Panc1 (cell line): ENCODE results near the gene NPPB. TPM values are rescaled to one million over a fixed set of nuclear protein-coding genes. Genes with fewer than 3 reads are reported as not detected.

Experiments used
- ATAC-seq: fragments of 200-7000 bp; cut with Tn5 transposase; 2 replicates; pipeline ENCODE4 v1.9.1; 2020; ENCODE audit warnings: mild to moderate bottlenecking, moderate library complexity
- BruUV-seq: library from RNA; stranded (reverse); fragments of 400-500 nt; replicated peaks from 2 replicates; lab custom pipeline; 2021; lab: Mats Ljungman, UMichigan
- CTCF ChIA-PET: fragments of 300-600 bp; sonication (Branson Sonifier 250); formaldehyde crosslinking; loops from one replicate; lab custom pipeline; 2022; ENCODE audit warnings: antibody characterized with exemption; lab: Charles Lee
- POLR2A ChIA-PET: fragments of 300-600 bp; sonication (Branson Sonifier 250); formaldehyde crosslinking; loops from one replicate; lab custom pipeline; 2022; ENCODE audit warnings: antibody characterized with exemption; lab: Charles Lee
- DNase-seq: peaks from one replicate; pipeline ENCODE4 v3.0.0-alpha.2; 2010; ENCODE audit warnings: low read depth, low spot score
- H3K27ac ChIP-seq: 2 replicates; pipeline ENCODE4 v1.5.1; 2011; ENCODE audit warnings: mild to moderate bottlenecking, low read length, inconsistent platforms
- H3K27me3 ChIP-seq: fragments of 200-500 bp; sonication (Bioruptor generic); 2 replicates; pipeline ENCODE4 v1.6.0; 2014; ENCODE audit warnings: low read length, inconsistent platforms; ENCODE audit not compliant: control insufficient read depth, insufficient read depth
- H3K36me3 ChIP-seq: fragments of 200-500 bp; sonication (Bioruptor generic); 2 replicates; pipeline ENCODE4 v1.5.1; 2014; ENCODE audit warnings: inconsistent platforms, mild to moderate bottlenecking, low read length, moderate library complexity; ENCODE audit not compliant: control insufficient read depth, insufficient read depth
- H3K4me1 ChIP-seq: 2 replicates; pipeline ENCODE4 v1.5.1; 2011; ENCODE audit warnings: inconsistent platforms, mild to moderate bottlenecking, low read length, moderate library complexity; ENCODE audit not compliant: control insufficient read depth, insufficient read depth
- H3K4me3 ChIP-seq, 2 experiments: 2 replicates each; pipeline ENCODE4 v1.5.1; 2011 to 2012; ENCODE audit warnings: low read depth in 2 of 2, low read length in 2 of 2, mild to moderate bottlenecking in 2 of 2, inconsistent platforms in 1 of 2, moderate library complexity in 1 of 2
- H3K9me3 ChIP-seq: fragments of 200-500 bp; sonication (Bioruptor generic); 2 replicates; pipeline ENCODE4 v1.5.1; 2014; ENCODE audit warnings: low read depth, mild to moderate bottlenecking, inconsistent platforms, low read length, moderate library complexity; ENCODE audit not compliant: control insufficient read depth, insufficient read depth
- POLR2AphosphoS5 ChIP-seq: IDR thresholded peaks from 2 replicates; pipeline ENCODE4 v1.6.1; 2012; ENCODE audit warnings: mild to moderate bottlenecking, low read depth, low read length, moderate library complexity
- SIN3A ChIP-seq: IDR thresholded peaks from 2 replicates; pipeline ENCODE4 v1.6.1; 2012; ENCODE audit warnings: low read depth, mild to moderate bottlenecking, low read length, moderate library complexity, borderline replicate concordance; ENCODE audit not compliant: insufficient read depth
- TCF7L2 ChIP-seq: IDR thresholded peaks from 2 replicates; pipeline ENCODE4 v1.6.1; 2011; ENCODE audit warnings: mild to moderate bottlenecking, low read depth, low read length, inconsistent platforms
- in situ Hi-C: cut with HindIII; loops from 2 replicates; pipeline ENCODE4 v1.10.0; 2016; ENCODE audit warnings: low sequenced_read_pairs, low pct_unique_long_range_greater_than_20kb
- intact Hi-C: fragments of 100-400 bp; cut with micrococcal nuclease; formaldehyde crosslinking; loops from one replicate; pipeline ENCODE4 v1.10.0; 2022; ENCODE audit not compliant: unreplicated experiment
- total RNA-seq: library from RNA; stranded (reverse); gene quantifications from one replicate; pipeline ENCODE4 v1.2.1, GENCODE V29; 2021; ENCODE audit not compliant: unreplicated experiment
- TF ChIP-seq, protein P1 (sequence below): fragments of 450-650 bp; IDR thresholded peaks from 2 replicates; pipeline ENCODE4 v1.5.1; 2017; ENCODE audit warnings: mild to moderate bottlenecking
- TF ChIP-seq, protein P2 (sequence below), 2 experiments: IDR thresholded peaks; 2 replicates each; pipeline ENCODE4 v1.6.1; 2011 to 2012; ENCODE audit warnings: low read depth in 2 of 2, control low read depth in 1 of 2, low read length in 1 of 2, mild to moderate bottlenecking in 1 of 2, moderate library complexity in 1 of 2; ENCODE audit not compliant: insufficient read depth in 1 of 2

The NPPB gene
- total RNA-seq, 1 experiment from 2014 or later: not detected

DNA sequence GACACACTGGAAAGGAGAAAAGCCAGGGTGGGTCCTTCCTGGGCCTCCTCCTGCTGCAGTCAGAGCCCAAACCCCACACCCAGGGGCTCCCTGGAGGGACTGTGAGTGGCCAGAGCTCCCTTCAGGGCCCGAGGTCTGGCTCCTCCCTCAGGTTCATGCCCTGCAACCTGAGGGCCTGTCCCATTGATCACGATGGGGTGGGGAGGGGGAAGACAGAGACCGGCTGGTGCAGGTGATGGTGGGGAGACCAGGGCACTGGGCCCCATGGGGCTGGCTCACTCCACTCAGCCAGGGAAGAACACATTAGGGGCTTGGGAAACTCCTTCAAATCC lies 30.1 kb upstream of the NPPB start:
- CTCF ChIA-PET: no interaction called here

DNA sequence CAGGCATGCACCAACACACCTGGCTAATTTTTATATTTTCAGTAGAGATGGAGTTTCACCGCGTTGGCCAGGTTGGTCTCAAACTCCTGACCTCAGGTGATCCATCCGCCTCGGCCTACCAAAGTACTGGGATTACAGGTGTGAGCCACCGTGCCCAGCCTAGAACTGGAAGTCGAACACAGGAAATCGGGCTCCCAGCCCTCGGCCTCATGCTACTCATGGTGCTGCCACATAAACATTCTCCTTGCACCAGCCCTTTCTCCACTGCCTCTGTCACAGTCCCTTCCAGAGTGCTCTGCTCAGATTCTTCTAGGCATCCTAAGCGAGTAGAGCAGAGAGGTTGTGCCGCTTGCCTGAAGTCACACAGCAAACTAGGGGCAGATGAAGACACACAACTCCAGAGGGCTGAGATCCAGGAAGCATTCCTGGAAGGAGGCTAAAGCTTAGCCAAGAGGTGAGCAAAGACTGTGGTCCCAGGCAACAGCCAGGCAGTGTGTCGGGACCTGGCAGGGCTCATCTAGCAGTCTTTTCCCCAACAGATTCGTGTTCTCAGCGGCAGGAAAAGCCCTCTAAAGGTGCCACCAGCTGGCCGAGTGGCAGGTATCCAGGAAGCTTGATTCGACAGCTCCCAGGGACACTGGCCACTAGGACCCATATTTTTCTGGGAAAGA lies 29.6 kb upstream of the NPPB start:
- in situ Hi-C loops (no loop called here), intact Hi-C loops (no loop called here)
- BruUV-seq: no TSS peak
- ChIA-PET CTCF (no interaction called here), POLR2A (interaction anchor here (0.7 to 1.1 kb wide), 2 partner anchors 20 to 21 kb away, joined by 6 to 7 read pairs; no protein-coding TSS in a partner anchor)
- H3K36me3 ChIP-seq: no peaks in the 10 kb centered on the region
- no peak overlapping the region for H3K4me3 ChIP-seq
- DNase-seq (no peak), ATAC-seq (no peak)
- no peaks in the 10 kb centered on the region for H3K4me1 ChIP-seq
- no peak overlapping the region for H3K27ac ChIP-seq
- H3K27me3 ChIP-seq: no peaks in the 10 kb centered on the region
- no peaks in the 10 kb centered on the region for H3K9me3 ChIP-seq
- TF ChIP-seq POLR2AphosphoS5 (no peak), TCF7L2 (no peak), SIN3A (no peak)
- TF ChIP-seq, protein P1, sequence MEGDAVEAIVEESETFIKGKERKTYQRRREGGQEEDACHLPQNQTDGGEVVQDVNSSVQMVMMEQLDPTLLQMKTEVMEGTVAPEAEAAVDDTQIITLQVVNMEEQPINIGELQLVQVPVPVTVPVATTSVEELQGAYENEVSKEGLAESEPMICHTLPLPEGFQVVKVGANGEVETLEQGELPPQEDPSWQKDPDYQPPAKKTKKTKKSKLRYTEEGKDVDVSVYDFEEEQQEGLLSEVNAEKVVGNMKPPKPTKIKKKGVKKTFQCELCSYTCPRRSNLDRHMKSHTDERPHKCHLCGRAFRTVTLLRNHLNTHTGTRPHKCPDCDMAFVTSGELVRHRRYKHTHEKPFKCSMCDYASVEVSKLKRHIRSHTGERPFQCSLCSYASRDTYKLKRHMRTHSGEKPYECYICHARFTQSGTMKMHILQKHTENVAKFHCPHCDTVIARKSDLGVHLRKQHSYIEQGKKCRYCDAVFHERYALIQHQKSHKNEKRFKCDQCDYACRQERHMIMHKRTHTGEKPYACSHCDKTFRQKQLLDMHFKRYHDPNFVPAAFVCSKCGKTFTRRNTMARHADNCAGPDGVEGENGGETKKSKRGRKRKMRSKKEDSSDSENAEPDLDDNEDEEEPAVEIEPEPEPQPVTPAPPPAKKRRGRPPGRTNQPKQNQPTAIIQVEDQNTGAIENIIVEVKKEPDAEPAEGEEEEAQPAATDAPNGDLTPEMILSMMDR: no peak
- TF ChIP-seq, protein P2, sequence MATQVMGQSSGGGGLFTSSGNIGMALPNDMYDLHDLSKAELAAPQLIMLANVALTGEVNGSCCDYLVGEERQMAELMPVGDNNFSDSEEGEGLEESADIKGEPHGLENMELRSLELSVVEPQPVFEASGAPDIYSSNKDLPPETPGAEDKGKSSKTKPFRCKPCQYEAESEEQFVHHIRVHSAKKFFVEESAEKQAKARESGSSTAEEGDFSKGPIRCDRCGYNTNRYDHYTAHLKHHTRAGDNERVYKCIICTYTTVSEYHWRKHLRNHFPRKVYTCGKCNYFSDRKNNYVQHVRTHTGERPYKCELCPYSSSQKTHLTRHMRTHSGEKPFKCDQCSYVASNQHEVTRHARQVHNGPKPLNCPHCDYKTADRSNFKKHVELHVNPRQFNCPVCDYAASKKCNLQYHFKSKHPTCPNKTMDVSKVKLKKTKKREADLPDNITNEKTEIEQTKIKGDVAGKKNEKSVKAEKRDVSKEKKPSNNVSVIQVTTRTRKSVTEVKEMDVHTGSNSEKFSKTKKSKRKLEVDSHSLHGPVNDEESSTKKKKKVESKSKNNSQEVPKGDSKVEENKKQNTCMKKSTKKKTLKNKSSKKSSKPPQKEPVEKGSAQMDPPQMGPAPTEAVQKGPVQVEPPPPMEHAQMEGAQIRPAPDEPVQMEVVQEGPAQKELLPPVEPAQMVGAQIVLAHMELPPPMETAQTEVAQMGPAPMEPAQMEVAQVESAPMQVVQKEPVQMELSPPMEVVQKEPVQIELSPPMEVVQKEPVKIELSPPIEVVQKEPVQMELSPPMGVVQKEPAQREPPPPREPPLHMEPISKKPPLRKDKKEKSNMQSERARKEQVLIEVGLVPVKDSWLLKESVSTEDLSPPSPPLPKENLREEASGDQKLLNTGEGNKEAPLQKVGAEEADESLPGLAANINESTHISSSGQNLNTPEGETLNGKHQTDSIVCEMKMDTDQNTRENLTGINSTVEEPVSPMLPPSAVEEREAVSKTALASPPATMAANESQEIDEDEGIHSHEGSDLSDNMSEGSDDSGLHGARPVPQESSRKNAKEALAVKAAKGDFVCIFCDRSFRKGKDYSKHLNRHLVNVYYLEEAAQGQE (IDR thresholded peaks at IDR 0.05; ENCODE audit: insufficient read depth in 1 of 2, low read depth in 2 of 2, low read length in 1 of 2): no peak

More for the DNA sequence above, 30.1 kb upstream of the NPPB start:
- Histone ChIP-seq H3K4me1 (no peaks in the 10 kb centered on the region), H3K27ac (no peak overlapping the region), H3K36me3 (no peaks in the 10 kb centered on the region), H3K4me3 (no peak overlapping the region), H3K9me3 (no peaks in the 10 kb centered on the region), H3K27me3 (no peaks in the 10 kb centered on the region)
- BruUV-seq: no TSS peak
- ATAC-seq (no peak), DNase-seq (no peak)
- intact Hi-C loops: no loop called here
- POLR2A ChIA-PET: no interaction called here
- no peak for TF ChIP-seq TCF7L2
- TF ChIP-seq, protein P1: no peak
- in situ Hi-C loops: no loop called here
